Measurements from ENCODE around the gene RASGRP2.
A peak's percentile ranks its signal among the peaks of the same experiment; 100 is the strongest.

Gene RASGRP2

DNA sequence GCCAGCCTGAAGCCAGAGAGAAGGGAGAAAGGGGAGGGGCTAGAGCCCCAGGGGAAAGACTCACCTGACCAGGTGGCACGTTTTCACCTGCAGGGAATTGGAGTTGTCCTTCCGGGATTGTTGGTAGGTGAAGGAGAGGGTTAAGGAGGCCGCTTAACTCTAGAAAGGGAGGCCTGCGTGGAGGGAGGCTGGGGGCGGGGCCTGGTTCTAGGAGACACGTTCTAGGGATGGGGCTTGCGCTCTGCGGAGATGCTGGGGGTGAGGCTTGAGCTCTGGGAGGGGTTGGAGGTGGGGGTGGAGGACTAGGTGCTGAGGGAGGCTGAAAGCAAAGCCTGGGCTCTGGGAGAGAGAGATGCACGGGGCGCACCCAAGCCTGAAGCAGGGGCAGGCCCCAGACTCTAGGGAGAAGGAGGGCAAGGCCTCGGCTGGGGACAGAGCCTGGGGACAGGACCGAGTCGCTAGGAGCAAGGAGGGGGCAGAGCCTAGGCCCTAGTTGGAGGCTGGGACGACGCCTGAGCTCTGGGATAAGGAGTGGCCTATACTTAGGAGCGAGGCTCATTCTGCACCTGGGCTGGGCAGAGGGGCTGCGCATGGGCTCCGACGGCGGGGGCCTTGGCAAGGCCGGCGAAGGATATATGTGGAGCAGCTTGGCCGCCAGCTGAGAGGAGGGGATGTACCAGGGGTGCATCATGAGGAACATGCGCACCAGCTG is 2.4 kb downstream of the RASGRP2 start:
- no peak for DNase-seq (ENCODE audit: low read depth in 2 of 2)

DNA sequence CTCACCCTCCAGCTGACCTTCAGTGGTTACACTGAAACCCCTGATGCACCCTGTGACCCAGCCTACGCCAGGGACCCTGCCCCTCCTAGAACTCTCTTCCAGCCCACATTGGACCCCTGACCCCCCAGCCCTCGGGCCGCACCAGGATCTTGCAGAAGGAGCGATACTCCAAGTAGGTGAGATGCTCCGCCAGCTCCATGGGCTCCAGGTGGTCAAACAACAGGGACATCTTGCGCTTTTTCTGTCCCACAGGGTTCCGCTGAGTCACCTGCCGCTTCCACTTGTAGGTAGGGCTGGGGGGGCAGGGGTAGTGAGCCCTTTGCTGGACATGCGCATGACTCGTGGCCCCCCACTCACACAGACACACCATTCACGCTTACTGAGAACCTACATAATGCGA is 4.1 kb downstream of the RASGRP2 start:
- DNase-seq (ENCODE audit: low read depth in 2 of 2), result no peak

GRCh38 chr11:64736654-64737053 is 7.3 kb downstream of the RASGRP2 start:
- DNase-seq (ENCODE audit: low read depth in 2 of 2), result no peak

GRCh38 chr11:64735725-64736259 is 8.2 kb downstream of the RASGRP2 start:
- no peak for DNase-seq (ENCODE audit: low read depth in 2 of 2)

DNA sequence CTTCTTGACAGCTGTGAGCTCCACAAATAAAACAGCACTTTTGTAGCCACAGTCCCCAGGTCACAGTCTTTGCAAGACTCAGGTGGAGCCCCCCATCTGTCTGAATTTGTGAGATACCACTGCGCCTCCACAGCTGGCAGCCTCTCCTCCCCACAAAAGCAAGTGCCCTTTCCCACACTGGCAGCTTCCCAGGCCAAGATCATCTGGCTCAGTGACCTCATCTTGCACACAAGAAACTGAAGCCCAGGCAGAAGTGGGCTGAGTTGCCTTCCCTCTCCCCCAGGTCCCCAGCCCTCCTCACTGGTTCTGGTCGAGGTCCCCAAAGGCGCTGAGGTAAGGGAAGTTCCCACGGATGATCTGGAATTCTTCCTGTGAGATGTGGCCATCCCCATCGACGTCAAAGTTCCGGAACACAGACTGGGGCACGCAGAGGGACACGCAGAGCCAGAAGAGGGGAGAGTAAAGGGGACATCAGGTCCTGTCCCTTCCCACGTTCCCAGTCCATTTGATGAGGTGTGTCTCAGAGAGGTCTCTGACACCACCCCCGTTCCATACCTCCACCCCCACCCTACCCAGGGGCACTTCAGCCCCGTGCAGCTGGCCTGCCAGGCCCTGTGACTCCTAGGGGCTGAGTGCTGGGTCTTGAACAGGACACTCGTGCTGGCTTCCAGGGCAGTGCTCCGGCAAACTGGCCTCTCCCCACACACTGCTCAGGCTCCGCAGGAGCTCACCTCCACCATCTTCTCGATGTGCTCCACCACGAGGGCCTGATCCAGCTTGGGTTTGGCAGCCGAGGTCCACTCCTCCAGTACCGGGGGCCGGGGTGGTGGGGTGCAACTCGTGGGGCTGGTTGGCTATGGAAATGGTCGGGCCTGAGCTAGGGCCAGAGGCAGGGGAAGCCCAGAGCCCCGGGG is 8.9 kb downstream of the RASGRP2 start:
- DNase-seq (ENCODE audit: low read depth in 2 of 2), result no peak

- no peak for DNase-seq (ENCODE audit: low read depth in 2 of 2)
These were observed 12.3 kb downstream of the RASGRP2 start for GRCh38 chr11:64731601-64732000.

DNA sequence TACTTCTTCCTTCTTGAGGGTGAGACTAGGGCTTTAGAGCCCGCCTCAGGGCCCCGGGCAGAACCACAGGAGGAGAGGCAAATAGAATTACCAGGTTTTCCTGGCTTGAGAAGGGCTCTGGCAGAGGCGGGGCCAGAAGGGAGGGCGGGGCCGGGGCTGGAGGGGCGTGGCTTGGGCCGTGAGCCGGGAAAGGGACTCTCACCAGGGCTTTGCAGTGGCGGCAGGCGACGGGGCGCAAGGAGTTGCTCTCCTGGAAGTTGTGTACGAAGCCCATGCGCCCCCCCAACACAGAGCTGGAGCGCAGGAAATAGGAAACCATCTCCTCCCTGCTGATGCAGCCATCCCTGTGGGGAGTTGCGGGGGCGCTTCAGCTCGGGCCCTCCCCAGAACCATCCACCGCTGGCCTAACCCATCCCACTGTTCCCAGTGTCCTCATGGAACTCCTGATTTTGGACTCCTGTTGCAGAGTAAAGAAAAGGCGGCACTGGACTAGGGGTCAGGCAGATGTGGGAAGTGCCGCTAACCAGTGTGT is 14.0 kb downstream of the RASGRP2 start:
- no peak for DNase-seq (ENCODE audit: low read depth in 2 of 2)

GRCh38 chr11:64728757-64729365 is 15.1 kb downstream of the RASGRP2 start:
- DNase-seq (ENCODE audit: low read depth in 2 of 2), result no peak

GRCh38 chr11:64726867-64727530 is 16.9 kb downstream of the RASGRP2 start:
- DNase-seq (ENCODE audit: low read depth in 2 of 2), result no peak

- no peak for DNase-seq (ENCODE audit: low read depth in 2 of 2)
These were observed 17.7 kb downstream of the RASGRP2 start for GRCh38 chr11:64726211-64726641.

DNA sequence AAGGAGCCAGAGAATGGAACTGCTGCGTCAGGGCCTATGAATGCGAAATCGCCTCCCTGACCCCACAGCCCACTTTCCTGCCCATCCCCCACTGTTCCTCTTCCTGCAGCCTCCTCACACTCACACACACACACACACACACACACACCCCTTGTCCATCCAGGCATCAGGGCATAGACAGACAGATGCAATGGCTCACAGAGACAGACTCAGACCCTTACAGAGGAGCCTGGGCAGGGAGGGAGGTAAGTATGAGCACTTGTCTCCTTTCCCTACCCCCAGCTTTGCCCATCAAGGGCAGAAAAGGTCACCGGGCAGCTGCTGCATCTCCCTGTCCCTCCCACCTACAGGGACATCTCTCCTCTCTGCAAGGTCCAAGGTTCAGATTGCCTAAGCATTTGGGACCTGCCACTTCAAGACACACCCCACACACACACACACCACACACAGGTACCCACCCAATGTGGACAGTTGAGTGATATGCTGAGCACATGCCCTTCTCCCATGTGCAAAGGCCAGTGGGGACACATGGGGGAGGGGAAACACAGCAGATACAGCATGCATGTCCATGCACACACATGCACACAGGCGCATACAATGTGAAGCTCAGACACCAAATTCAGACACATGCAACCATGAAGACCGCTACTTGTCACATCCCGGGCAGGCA is 18.9 kb downstream of the RASGRP2 start:
- no peak for DNase-seq (ENCODE audit: low read depth in 2 of 2)

DNA sequence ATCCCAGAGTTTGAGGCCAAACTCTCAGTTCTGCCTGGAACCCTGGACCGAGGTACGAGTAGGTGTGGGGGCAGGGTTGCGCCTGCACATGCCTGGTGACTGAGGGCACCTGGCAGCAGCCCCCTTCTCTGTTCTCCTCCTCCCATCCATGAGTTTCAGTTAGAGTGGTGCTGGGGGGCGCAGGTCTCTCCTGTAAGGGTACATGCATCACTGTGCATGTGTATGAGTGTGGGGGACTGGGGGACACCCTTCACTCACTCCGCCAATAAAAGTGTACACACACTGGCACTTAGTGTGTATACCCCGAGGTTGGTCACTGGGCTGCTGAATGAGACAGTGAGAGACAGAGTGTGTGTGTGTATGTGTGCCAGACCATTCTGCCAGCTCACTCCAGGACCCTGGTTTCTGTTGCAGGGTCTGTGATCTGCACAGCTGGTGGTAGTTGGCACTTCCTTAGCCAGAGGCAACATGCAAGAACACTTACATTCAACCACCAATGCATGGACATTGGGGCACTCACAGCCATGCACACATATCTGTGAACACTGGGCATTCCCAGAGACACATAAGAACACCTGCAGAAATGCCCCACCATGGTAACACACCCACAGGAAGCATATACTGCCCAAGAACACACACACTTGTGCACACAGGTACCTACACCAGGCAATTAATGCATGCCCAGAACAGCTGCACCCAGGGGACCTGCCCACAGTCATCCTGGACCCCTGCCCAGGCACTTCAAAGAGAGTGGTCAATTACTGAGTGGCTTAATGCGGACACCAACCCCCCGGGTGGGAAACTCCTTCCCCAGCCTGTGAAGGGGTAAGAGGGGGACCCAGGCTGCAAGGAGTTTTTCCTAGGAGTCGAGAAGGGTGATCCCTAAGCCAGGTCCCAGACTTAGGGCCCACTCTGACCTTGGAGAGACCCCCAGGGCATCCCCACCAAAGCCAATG is 19.8 kb downstream of the RASGRP2 start:
- DNase-seq (ENCODE audit: low read depth in 2 of 2), result no peak

DNA sequence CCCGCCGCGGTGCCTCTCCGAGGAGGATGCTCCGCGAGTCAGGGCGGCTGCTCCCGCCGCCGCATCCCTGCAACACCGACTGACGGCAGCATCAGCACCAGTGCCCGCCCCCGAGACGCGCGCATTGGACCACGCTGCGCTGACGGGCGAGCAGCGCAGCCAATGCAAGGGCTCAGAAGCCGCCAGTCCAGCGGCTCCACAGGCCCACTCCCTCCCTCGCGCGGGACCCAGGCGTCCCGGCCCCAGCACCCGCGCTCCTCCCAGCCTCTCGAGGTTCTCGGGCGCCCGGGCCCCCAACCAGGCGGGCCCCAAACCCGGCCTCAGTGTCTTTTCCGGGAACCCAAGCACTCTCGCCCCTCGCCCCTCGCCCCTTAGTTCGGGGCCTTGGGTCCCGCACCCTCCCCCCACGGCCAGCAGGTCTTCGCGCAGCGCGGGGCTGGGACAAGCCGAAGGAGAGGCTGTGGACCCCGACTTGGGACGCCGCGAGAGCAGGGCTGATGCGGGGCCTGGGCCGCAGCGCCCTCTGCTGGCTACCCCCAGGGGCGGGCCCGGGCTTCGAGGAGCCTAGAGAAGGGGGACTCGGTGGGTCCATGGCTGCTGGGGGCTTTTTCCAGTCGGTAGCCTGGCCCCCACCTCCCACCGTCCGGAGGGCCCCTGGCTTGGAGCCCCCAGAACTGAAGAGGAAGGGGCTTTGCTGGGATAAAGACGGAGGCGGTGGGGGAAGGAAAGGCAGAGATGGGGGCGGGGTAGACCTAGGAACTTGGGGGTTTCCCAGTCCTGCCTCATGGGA is 20.6 kb downstream of the RASGRP2 start, which contains the start of gene NRXN2:
NRXN2 (minus strand) TSS at position 81 of the 790 bp plus-strand sequence. CDS start 9,498 bp downstream, outside the sequence.
- DNase-seq (ENCODE audit: low read depth in 2 of 2), result peak; percentile 76 to 84

DNA sequence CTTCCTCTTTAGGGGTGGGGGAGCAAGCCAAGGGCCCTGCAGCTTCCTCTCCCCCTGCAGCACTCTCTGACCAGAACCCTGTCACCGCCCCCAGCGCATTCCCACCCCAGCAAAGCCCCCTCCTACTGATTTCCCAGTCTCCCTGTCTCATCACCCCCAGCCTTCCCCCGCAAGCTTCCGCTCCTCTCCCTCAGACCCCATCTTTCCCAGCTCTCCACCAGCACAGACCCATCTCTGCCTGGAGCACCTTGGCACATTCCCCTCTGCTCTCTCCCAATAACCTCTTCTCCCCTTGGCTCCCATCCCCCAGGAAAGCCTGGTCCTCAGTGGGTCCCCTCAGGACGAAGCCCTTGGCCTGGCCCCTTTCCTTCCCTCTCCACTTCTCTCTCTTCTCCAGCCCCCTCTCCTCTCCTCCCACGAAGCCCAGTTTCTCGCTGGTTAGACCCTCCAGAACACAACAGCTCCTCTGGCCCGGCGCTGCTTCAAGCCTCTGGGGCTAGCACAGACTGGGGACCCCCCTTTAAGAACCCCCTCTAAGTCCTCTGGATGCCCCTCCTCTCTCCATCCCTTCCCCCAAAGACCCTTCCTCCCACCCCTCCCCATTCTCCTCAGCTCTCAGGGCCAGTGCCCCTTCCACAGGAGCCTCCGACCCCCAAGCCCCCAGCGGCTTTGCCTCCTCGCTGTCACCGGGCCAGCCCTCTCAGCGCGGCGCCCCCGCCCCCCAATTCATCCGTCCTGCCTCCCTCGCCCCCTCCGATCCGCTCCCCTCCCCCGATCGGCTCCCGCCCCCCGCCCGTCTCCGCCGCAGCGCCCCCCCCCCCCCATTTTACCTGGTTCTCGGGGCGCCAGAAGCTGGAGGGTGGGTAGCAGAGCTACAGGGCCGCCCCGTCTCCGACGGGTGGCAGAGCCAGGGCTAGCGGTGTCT is 21.5 kb downstream of the RASGRP2 start:
- no peak for DNase-seq (ENCODE audit: low read depth in 2 of 2)

- no peak for DNase-seq (ENCODE audit: low read depth in 2 of 2)
These were observed 22.6 kb downstream of the RASGRP2 start for GRCh38 chr11:64721359-64721699.

- no peak for DNase-seq (ENCODE audit: low read depth in 2 of 2)
These were observed 23.1 kb downstream of the RASGRP2 start for GRCh38 chr11:64720640-64721358.

GRCh38 chr11:64720167-64720566 is 23.8 kb downstream of the RASGRP2 start:
- no peak for DNase-seq (ENCODE audit: low read depth in 2 of 2)

Data from stimulated activated CD4-positive, alpha-beta T cell treated with anti-CD3 and anti-CD28 coated beads, Interleukin-15, amount 100 ng/mL, for 48 hours (primary cell).